Measurements from ENCODE around the gene FMN1. TPM values are rescaled to one million over a fixed set of nuclear protein-coding genes. Genes with fewer than 3 reads are reported as not detected.

Gene FMN1
- total and polyA plus RNA-seq, 7 donors: 0.21 to 20.0 (median 2.5) TPM

- TF ChIP-seq CTCF (IDR thresholded peaks at IDR 0.05): no peak
- no peaks in the 10 kb centered on the region for H3K9me3 ChIP-seq
- no peak overlapping the region for H3K27ac ChIP-seq
- no peaks in the 10 kb centered on the region for H3K27me3 ChIP-seq (ENCODE audit: insufficient read depth in 3 of 3, low read length in 2 of 3)
- no peaks in the 10 kb centered on the region for H3K4me1 ChIP-seq
- DNase-seq: no peak
- intact Hi-C loops (cut with DNase I): no loop called here
- ATAC-seq: no peak
- H3K4me3 ChIP-seq: no peak overlapping the region
- H3K36me3 ChIP-seq (ENCODE audit: insufficient read depth in 1 of 2, low read depth in 1 of 2): no peaks in the 10 kb centered on the region
- WGBS, 3 donors: 35 to 54% (median 40%) methylated on average over 1 of the region's 1 CpG
Measured at GRCh38 chr15:32807331-32807730, 387.2 kb downstream of the FMN1 start.

GRCh38 chr15:32803631-32804030 lies 390.9 kb downstream of the FMN1 start:
- intact Hi-C loops (cut with DNase I): no loop called here
- 94 to 98% (median 97%) methylated on average over 3 of the region's 3 CpGs for WGBS, 3 donors
- H3K36me3 ChIP-seq (ENCODE audit: insufficient read depth in 1 of 2, low read depth in 1 of 2): no peaks in the 10 kb centered on the region
- DNase-seq (no peak), ATAC-seq (no peak)
- no peak overlapping the region for H3K27ac ChIP-seq
- H3K4me3 ChIP-seq: no peak overlapping the region
- H3K9me3 ChIP-seq: no peaks in the 10 kb centered on the region
- H3K27me3 ChIP-seq (ENCODE audit: insufficient read depth in 3 of 3, low read length in 2 of 3): no peaks in the 10 kb centered on the region
- no peaks in the 10 kb centered on the region for H3K4me1 ChIP-seq
- no peak for TF ChIP-seq CTCF (IDR thresholded peaks at IDR 0.05)

- WGBS, 3 donors: 49 to 58% (median 53%) methylated on average over 10 of the region's 10 CpGs
- Histone ChIP-seq H3K4me3 (no peak overlapping the region), H3K27ac (no peak overlapping the region), H3K36me3 (ENCODE audit: insufficient read depth in 1 of 2, low read depth in 1 of 2) (no peaks in the 10 kb centered on the region), H3K9me3 (no peaks in the 10 kb centered on the region), H3K27me3 (ENCODE audit: insufficient read depth in 3 of 3, low read length in 2 of 3) (no peaks in the 10 kb centered on the region), H3K4me1 (no peaks in the 10 kb centered on the region)
- DNase-seq: no peak
- no peak for TF ChIP-seq CTCF (IDR thresholded peaks at IDR 0.05)
- ATAC-seq: no peak
- intact Hi-C loops (cut with DNase I): no loop called here
Measured at GRCh38 chr15:32802286-32802936, 392.1 kb downstream of the FMN1 start.

GRCh38 chr15:32799936-32800535 lies 394.5 kb downstream of the FMN1 start:
- H3K27ac ChIP-seq: no peak overlapping the region
- no peaks in the 10 kb centered on the region for H3K36me3 ChIP-seq (ENCODE audit: insufficient read depth in 1 of 2, low read depth in 1 of 2)
- DNase-seq (no peak), ATAC-seq (no peak)
- no peaks in the 10 kb centered on the region for H3K4me1 ChIP-seq
- no peak overlapping the region for H3K4me3 ChIP-seq
- TF ChIP-seq CTCF (IDR thresholded peaks at IDR 0.05): no peak
- WGBS, 3 donors: 70 to 72% (median 70%) methylated on average over 6 of the region's 6 CpGs
- no peaks in the 10 kb centered on the region for H3K27me3 ChIP-seq (ENCODE audit: insufficient read depth in 3 of 3, low read length in 2 of 3)
- no peaks in the 10 kb centered on the region for H3K9me3 ChIP-seq
- intact Hi-C loops (cut with DNase I): no loop called here

- intact Hi-C loops (cut with DNase I): no loop called here
- H3K36me3 ChIP-seq (ENCODE audit: insufficient read depth in 1 of 2, low read depth in 1 of 2): no peaks in the 10 kb centered on the region
- no peaks in the 10 kb centered on the region for H3K27me3 ChIP-seq (ENCODE audit: insufficient read depth in 3 of 3, low read length in 2 of 3)
- H3K4me1 ChIP-seq: no peaks in the 10 kb centered on the region
- no peak overlapping the region for H3K27ac ChIP-seq
- WGBS, 3 donors: 35 to 48% (median 36%) methylated on average over 3 of the region's 3 CpGs
- H3K4me3 ChIP-seq: no peak overlapping the region
- no peaks in the 10 kb centered on the region for H3K9me3 ChIP-seq
- ATAC-seq: no peak
- DNase-seq: no peak
- TF ChIP-seq CTCF (IDR thresholded peaks at IDR 0.05): no peak
Measured at GRCh38 chr15:32796856-32797255, 397.7 kb downstream of the FMN1 start.

All from psoas muscle (tissue), 8 donors.